Measurements from ENCODE around the gene AFAP1. TPM values are rescaled to one million over a fixed set of nuclear protein-coding genes. Genes with fewer than 3 reads are reported as not detected.

The AFAP1 gene
- total RNA-seq, 2 experiments from 2014 or later, result not detected

DNA sequence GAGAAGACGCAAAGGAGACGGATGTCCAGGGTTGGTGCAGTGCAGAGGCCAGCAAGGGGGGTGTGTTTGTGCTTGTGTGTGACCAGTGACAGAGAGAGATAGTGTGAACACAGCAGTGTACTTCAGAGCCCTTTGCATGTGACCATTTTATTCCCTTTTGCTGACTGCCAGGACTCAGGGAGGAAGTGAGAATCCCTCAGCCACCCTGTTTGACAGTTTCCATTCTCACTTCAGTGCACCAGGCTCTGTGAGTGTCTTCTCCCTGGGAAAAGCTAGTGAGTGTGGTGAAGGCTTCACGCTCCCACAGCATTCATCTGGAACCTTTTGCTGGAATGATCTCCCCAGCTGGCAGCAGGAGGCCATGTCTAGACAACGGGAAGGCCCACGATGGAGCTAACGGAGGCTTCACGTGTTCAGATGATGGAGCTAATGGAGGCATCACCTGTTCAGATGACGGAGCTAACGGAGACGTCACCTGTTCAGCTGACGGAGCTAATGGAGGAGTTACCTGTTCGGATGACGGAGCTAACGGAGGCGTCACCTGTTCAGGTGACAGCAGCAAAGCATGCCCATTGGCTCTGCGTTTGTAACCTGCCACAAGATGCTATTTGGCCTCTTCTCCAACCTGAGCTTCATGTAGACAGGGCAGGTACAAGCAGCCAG, 195.4 kb downstream of the AFAP1 start:
- Histone ChIP-seq H3K4me3 (ENCODE audit: low read depth, low read length, poor library complexity, severe bottlenecking) (no peak overlapping the region), H4K20me1 (ENCODE audit: insufficient read depth, low read length) (no peaks in the 10 kb centered on the region), H2AFZ (ENCODE audit: low read length) (no peak overlapping the region), H3K9me2 (ENCODE audit: insufficient read depth, low read length) (no peaks in the 10 kb centered on the region), H3K36me3 (ENCODE audit: insufficient read depth, low read length) (no peaks in the 10 kb centered on the region), H3K9me3 (ENCODE audit: low read length) (no peaks in the 10 kb centered on the region), H3K27ac (ENCODE audit: low read depth, low read length, poor library complexity, severe bottlenecking) (no peak overlapping the region), H3K4me1 (ENCODE audit: insufficient read depth, low read length, poor library complexity, severe bottlenecking) (no peaks in the 10 kb centered on the region), H3K4me2 (ENCODE audit: low read length) (no peak overlapping the region), H3K79me2 (ENCODE audit: insufficient read depth, low read depth, low read length) (no peaks in the 10 kb centered on the region)
- ChIA-PET CTCF (ENCODE audit: unreplicated experiment) (no interaction called here), POLR2A (interaction anchor here (0.7 kb wide), 1 partner anchor 35 kb away, joined by 3 read pairs; no protein-coding TSS in a partner anchor)
- no TSS peak for BruUV-seq (replicated peaks)
- intact Hi-C loops (cut with micrococcal nuclease; ENCODE audit: unreplicated experiment), result no loop called here
- no peak for DNase-seq (ENCODE audit: low spot score)
- TF ChIP-seq, protein P1, sequence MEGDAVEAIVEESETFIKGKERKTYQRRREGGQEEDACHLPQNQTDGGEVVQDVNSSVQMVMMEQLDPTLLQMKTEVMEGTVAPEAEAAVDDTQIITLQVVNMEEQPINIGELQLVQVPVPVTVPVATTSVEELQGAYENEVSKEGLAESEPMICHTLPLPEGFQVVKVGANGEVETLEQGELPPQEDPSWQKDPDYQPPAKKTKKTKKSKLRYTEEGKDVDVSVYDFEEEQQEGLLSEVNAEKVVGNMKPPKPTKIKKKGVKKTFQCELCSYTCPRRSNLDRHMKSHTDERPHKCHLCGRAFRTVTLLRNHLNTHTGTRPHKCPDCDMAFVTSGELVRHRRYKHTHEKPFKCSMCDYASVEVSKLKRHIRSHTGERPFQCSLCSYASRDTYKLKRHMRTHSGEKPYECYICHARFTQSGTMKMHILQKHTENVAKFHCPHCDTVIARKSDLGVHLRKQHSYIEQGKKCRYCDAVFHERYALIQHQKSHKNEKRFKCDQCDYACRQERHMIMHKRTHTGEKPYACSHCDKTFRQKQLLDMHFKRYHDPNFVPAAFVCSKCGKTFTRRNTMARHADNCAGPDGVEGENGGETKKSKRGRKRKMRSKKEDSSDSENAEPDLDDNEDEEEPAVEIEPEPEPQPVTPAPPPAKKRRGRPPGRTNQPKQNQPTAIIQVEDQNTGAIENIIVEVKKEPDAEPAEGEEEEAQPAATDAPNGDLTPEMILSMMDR (conservative IDR thresholded peaks at IDR 0.05; ENCODE audit: low read length), result no peak
- no peak for TF ChIP-seq EZH2phosphoT487 (IDR thresholded peaks at IDR 0.05; ENCODE audit: borderline replicate concordance, low read depth, low read length)

DNA sequence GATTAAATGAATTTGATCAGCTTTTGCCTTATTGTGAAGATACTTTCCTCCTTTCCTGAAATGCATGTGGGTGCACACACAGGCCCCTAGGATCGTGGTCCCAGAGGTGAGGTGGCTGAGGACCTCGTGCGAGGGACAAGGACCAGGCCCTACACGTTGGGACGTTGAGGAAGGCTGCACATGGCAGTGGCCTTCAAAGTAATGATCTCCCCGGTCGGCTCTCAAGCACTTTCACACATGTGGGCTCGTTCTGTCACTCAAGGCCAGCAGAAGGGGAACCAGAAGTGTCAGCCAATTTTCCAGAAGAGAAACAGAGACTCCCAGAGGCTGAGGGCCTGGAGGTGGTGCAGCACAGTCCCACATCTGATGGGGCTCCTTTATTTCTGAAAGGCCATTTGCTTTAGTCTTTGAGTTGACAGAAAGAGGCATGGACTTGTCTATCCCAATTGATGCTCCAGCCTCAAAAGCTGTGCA, 196.8 kb downstream of the AFAP1 start:
- TF ChIP-seq EZH2phosphoT487 (IDR thresholded peaks at IDR 0.05; ENCODE audit: borderline replicate concordance, low read depth, low read length), result no peak
- TF ChIP-seq, protein P1 (conservative IDR thresholded peaks at IDR 0.05; ENCODE audit: low read length), result no peak
- ChIA-PET CTCF (ENCODE audit: unreplicated experiment) (interaction anchor here (0.6 kb wide), 1 partner anchor 17 kb away, joined by 3 read pairs; no protein-coding TSS in a partner anchor), POLR2A (no interaction called here)
- no peaks in the 10 kb centered on the region for H3K9me2 ChIP-seq (ENCODE audit: insufficient read depth, low read length)
- H2AFZ ChIP-seq (ENCODE audit: low read length), result no peak overlapping the region
- DNase-seq (ENCODE audit: low spot score), result no peak
- H3K4me3 ChIP-seq (ENCODE audit: low read depth, low read length, poor library complexity, severe bottlenecking), result no peak overlapping the region
- H3K36me3 ChIP-seq (ENCODE audit: insufficient read depth, low read length), result no peaks in the 10 kb centered on the region
- intact Hi-C loops (cut with micrococcal nuclease; ENCODE audit: unreplicated experiment), result no loop called here
- no peaks in the 10 kb centered on the region for H4K20me1 ChIP-seq (ENCODE audit: insufficient read depth, low read length)
- H3K4me1 ChIP-seq (ENCODE audit: insufficient read depth, low read length, poor library complexity, severe bottlenecking), result no peaks in the 10 kb centered on the region
- no TSS peak for BruUV-seq (replicated peaks)
- H3K27ac ChIP-seq (ENCODE audit: low read depth, low read length, poor library complexity, severe bottlenecking), result no peak overlapping the region
- H3K79me2 ChIP-seq (ENCODE audit: insufficient read depth, low read depth, low read length), result no peaks in the 10 kb centered on the region
- H3K9me3 ChIP-seq (ENCODE audit: low read length), result no peaks in the 10 kb centered on the region
- H3K4me2 ChIP-seq (ENCODE audit: low read length), result no peak overlapping the region
